ENCODE measurements around the gene TNFRSF6B.

Gene TNFRSF6B

DNA sequence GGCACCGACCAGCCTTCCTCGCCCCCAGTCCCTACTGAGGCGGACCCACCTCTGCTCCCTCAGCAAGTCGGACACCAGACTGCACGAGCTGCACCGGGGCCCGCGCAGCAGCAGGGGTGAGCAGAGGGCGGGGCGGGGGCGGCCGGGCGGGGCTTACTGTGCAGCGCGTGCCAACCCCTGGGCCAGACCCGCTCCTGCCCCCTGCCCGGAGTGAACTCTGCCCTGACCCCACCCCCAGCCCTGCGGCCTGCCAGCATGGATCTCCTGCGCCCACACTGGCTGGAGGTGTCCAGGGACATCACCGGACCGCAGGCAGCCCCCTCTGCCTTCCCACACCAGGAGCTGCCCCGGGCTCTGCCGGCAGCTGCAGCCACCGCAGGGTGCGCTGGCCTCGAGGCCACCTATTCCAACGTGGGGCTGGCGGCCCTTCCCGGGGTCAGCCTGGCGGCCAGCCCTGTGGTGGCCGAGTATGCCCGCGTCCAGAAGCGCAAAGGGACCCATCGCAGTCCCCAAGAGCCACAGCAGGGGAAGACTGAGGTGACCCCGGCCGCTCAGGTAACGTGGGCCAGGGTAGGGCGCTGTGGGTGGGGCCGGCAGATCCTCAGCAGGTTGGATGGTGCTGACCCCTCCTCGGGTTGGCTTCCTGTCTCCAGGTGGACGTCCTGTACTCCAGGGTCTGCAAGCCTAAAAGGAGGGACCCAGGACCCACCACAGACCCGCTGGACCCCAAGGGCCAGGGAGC is 41.7 kb downstream of the TNFRSF6B start:
- DNase-seq (ENCODE audit: low read depth in 2 of 2), result no peak

- no peak for DNase-seq (ENCODE audit: low read depth in 2 of 2)
These were observed 42.3 kb downstream of the TNFRSF6B start for GRCh38 chr20:63738687-63739129.

DNA sequence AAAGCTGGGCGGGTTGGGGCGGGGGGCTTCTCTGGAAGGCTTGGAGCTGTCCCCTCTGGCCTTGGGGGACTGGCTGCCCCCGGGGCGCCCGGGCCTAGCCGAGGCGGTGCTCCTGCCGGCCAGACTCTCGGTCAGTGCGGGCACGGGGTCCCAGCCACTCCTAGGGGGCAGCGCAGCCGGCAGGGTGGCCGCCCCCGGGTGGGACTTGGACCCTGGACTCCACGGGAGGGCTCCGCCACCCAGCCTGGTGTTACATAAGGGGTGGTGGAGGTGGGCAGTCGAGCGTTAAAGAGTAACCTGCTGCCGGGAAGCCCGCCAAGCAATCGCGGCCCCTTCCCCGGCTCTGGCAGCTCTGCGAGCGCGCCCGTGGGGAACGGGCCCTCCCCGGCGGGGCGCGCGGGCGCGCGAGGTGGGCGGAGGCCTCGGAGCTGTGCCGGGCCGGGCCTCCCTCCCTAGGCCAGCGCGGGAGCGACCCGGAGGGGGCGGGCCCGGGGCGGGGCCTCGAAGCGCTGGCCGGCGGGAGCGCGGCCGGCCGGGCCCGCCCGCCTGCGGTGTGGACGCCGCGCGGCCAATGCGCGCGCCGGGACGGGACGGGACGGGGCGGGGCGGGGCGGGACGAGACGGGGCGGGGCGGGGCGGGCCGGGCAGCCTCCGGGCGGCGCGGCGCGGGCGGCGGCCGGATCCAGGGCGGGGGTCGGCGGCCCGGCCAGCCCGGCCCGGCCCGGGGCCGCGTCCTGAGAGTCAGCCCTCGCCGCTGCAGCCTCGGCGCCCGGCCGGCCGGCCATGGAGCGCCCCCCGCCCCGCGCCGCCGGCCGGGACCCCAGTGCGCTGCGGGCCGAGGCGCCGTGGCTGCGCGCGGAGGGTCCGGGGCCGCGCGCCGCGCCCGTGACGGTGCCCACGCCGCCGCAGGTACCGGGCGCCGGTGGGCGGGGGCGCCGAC is 42.9 kb downstream of the TNFRSF6B start, which contains the start of gene SLC2A4RG:
SLC2A4RG (plus strand) TSS at position 647 of the 940 bp plus-strand sequence; CDS start at position 784, 137 bp downstream.
- DNase-seq (ENCODE audit: low read depth in 2 of 2), result peak; percentile 34 to 44

GRCh38 chr20:63740070-63740626 is 43.7 kb downstream of the TNFRSF6B start:
- DNase-seq (ENCODE audit: low read depth in 2 of 2), result peak in 1 of 2 experiments; percentile 1

DNA sequence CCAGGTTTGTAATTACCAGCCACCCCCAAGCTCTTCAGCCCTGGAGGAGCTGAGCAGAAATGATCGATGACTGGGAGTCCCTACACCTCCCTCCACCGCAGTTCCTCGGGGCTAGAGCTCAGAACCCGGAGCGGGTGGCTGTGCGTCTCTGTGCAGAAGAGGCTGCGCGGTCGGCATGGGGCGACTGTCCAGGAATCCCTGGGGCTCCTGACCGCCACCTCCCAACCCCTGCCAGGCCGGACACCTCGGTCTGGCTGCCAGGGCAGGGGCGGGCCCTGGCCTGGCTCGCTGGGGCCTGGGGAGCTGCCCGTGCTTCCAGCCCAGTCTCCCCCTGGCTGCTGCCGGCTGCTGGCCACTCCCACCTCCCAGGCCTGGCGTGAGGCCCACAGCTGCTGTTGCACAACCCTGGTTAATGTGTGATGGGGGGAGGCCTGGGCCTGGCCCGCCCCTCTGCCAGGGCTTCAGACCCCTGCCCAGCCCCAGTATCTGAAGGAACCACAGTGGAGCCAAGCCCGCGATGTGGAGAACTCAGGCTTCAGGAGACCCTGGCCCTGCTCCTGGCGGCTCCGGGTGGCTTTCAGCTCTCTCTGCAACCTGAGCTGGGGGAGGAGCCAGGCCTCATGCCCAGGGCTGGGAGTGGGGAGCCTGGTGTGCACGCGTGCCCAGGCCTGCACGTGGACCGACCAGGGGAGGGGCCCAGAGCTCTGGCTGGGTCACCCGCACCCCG is 44.3 kb downstream of the TNFRSF6B start:
- DNase-seq (ENCODE audit: low read depth in 2 of 2), result peak; percentile 67 to 69

GRCh38 chr20:63741354-63741675 is 44.9 kb downstream of the TNFRSF6B start:
- DNase-seq (ENCODE audit: low read depth in 2 of 2), result no peak

DNA sequence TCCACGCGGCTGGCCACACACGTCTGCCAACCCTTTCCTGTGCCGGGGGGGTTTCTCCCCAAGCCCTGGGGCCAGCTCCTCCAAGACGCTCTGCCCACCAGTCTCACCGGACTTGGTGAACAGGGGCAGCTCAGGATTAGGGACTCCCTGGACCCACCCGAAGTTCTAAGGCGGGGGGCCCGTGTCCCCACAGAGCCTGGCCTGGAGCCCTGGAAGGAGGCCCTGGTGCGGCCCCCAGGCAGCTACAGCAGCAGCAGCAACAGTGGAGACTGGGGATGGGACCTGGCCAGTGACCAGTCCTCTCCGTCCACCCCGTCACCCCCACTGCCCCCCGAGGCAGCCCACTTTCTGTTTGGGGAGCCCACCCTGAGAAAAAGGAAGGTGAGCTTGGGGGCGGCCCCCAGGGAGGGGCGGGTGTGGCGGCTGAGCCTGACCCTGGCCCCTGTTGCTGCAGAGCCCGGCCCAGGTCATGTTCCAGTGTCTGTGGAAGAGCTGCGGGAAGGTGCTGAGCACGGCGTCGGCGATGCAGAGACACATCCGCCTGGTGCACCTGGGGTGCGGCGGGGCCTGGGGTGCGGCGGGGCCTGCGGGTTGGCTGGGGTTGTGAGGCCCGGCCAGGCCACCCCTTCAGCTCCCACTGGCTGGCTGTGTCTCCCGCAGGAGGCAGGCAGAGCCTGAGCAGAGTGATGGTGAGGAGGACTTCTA is 45.4 kb downstream of the TNFRSF6B start:
- no peak for DNase-seq (ENCODE audit: low read depth in 2 of 2)

- no peak for DNase-seq (ENCODE audit: low read depth in 2 of 2)
These were observed 46.1 kb downstream of the TNFRSF6B start for GRCh38 chr20:63742381-63743024.

GRCh38 chr20:63743210-63743970 is 46.9 kb downstream of the TNFRSF6B start:
- no peak for DNase-seq (ENCODE audit: low read depth in 2 of 2)

DNA sequence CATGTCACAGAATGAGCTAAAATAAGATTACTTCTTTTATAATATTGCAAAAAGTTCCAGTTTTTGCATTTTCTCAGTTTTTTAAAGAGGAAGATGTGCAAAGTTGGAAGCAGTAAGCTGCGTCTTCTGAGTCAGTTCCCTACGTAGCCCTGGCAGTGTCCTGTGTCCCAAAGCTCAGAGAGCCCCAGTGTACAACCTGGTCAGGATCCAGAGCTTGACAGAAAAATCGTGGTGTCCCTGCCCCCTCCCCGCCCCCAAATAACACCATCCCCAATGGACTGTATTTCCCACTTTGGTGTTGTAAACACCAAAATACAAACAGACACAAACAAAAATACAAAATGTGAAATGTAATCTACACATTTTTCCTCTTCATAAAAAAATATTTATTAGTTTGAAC is 47.7 kb downstream of the TNFRSF6B start:
- no peak for DNase-seq (ENCODE audit: low read depth in 2 of 2)

- no peak for DNase-seq (ENCODE audit: low read depth in 2 of 2)
These were observed 48.3 kb downstream of the TNFRSF6B start for GRCh38 chr20:63744574-63745423.

DNA sequence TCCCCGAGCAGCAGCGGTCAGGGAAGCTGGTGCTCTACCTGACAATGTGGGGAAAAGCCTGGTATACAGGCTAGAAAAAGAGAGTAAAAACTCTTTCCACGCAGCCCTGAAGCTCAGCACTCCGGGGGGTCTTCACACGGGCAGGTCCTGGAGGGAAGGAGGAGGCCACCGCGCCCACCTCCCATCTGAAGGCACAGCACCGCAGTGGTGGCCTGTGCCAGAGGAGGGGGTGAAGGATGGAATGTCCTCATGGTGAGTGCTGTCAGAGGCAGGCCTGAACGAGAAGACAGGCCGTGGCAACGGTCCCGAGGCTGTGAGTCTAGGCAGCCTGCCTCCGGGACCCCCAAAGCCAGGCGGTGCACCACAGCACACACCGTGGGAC is 49.0 kb downstream of the TNFRSF6B start:
- no peak for DNase-seq (ENCODE audit: low read depth in 2 of 2)

DNA sequence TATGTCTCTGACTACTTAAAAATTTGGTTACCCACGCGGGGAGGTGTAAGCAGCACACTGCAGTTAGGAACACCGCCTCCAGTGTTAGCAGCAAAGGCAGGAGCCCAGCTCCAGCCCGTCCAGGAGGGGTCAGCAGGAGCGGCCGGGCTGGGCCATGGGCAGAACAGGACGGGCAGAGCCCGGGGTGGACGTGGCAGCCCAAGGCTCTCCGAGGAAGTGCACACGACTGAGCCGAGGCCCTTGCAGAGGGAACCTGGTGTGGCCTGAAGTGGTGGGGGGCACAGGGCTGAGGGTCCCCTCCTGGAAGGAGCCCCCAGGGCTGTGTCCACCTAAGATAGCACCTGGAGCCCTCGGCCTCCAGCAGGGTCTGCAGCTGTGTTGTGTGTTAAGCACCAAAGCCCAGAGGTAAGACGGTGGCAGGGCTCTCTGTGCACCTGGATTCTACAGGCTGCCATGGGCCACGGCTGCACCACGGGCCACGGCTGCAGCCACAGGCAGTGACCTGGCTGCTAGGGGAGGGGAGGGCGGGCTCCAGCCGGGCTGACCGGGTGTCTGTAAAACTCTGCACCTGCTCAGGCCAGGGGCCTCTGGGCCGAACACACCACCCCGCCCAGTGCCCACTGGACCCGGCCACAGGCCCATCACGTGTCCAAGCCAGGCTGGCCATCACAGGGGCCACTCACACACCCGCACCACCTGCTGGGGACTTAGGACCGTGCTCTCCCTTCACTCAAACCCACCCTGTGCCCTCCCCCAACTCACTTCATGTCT is 49.7 kb downstream of the TNFRSF6B start:
- no peak for DNase-seq (ENCODE audit: low read depth in 2 of 2)

DNA sequence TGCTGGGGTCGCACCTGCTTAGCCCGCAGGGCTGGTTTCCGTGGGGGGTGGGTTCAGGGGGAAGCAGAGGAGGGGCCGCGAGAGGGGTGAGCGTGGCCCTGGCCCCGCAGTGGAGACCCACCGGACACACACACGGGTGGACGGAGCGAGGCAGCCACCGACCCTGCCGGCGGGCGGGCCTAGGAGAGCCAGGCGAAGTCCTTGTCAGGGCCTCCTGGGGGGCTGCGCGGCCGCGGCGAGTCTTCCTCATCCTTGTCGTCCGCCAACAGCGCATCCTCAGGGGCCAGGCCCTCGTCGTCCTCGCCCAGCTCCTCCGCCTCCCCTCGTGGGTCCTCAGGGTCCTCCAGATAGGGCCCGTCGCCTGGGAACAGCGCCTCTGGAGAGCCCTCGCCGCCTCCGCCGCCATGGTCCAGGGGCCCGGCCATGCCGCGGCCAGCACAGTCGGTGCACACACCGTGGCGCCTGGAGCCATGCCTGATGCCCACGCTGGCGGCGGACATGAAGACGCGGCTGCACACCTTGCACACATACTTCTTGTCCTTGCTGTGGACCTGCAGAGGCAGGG is 50.4 kb downstream of the TNFRSF6B start:
- no peak for DNase-seq (ENCODE audit: low read depth in 2 of 2)

- DNase-seq (ENCODE audit: low read depth in 2 of 2), result no peak
These were observed 51.2 kb downstream of the TNFRSF6B start for GRCh38 chr20:63747622-63748069.

Measured in fibroblast of skin of left biceps (primary cell).